HL-60 (cell line): ENCODE measurements around the gene ASIC1.

Source experiments
- DNase-seq, 2 experiments: peaks; one replicate each; pipeline ENCODE4 v3.0.0-alpha.2; 2010 to 2020; ENCODE audit warnings: low read depth in 1 of 2, low spot score in 1 of 2
- H3K27ac ChIP-seq: fragments of 250-450 bp; sonication (Bioruptor Pico); replicated peaks from 2 replicates; pipeline ENCODE4 v1.5.1; 2020; ENCODE audit warnings: mild to moderate bottlenecking, moderate library complexity
- H3K27me3 ChIP-seq: fragments of 250-450 bp; sonication (Bioruptor Pico); 2 replicates; pipeline ENCODE4 v1.5.1; 2021; ENCODE audit warnings: mild to moderate bottlenecking, moderate library complexity; ENCODE audit not compliant: insufficient read depth, poor library complexity, severe bottlenecking
- H3K4me3 ChIP-seq: replicated peaks from 2 replicates; pipeline ENCODE4 v1.5.1; 2011; ENCODE audit warnings: mild to moderate bottlenecking, control low read depth, low read length; ENCODE audit not compliant: insufficient read depth
- GABPA ChIP-seq: IDR thresholded peaks from 2 replicates; pipeline ENCODE4 v1.6.1; 2012; ENCODE audit warnings: low read depth
- POLR2AphosphoS5 ChIP-seq: IDR thresholded peaks from 2 replicates; pipeline ENCODE4 v1.6.1; 2012; ENCODE audit warnings: low read depth
- REST ChIP-seq: IDR thresholded peaks from 2 replicates; pipeline ENCODE4 v1.6.1; 2012; ENCODE audit warnings: low read depth; ENCODE audit not compliant: insufficient replicate concordance
- SPI1 ChIP-seq: IDR thresholded peaks from 2 replicates; pipeline ENCODE4 v1.6.1; 2012; ENCODE audit warnings: low read depth, mild to moderate bottlenecking, borderline replicate concordance
- TF ChIP-seq, protein P1 (sequence below): IDR thresholded peaks from one replicate; pipeline ENCODE4 v1.5.1; 2011; ENCODE audit warnings: low read length, control low read depth, inconsistent platforms; ENCODE audit not compliant: insufficient read depth

Gene ASIC1

GRCh38 chr12:50089730-50090129 lies 32.3 kb downstream of the ASIC1 start:
- DNase-seq = no peak
- no peak for TF ChIP-seq REST
- TF ChIP-seq, protein P1, sequence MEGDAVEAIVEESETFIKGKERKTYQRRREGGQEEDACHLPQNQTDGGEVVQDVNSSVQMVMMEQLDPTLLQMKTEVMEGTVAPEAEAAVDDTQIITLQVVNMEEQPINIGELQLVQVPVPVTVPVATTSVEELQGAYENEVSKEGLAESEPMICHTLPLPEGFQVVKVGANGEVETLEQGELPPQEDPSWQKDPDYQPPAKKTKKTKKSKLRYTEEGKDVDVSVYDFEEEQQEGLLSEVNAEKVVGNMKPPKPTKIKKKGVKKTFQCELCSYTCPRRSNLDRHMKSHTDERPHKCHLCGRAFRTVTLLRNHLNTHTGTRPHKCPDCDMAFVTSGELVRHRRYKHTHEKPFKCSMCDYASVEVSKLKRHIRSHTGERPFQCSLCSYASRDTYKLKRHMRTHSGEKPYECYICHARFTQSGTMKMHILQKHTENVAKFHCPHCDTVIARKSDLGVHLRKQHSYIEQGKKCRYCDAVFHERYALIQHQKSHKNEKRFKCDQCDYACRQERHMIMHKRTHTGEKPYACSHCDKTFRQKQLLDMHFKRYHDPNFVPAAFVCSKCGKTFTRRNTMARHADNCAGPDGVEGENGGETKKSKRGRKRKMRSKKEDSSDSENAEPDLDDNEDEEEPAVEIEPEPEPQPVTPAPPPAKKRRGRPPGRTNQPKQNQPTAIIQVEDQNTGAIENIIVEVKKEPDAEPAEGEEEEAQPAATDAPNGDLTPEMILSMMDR = no peak
- TF ChIP-seq GABPA = no peak
- TF ChIP-seq POLR2AphosphoS5 = no peak
- no peak for TF ChIP-seq SPI1
- H3K27ac ChIP-seq = no peak overlapping the region
- H3K27me3 ChIP-seq = no peaks in the 10 kb centered on the region
- no peak overlapping the region for H3K4me3 ChIP-seq

GRCh38 chr12:50090391-50090790 lies 33.0 kb downstream of the ASIC1 start:
- TF ChIP-seq GABPA = no peak
- no peak overlapping the region for H3K27ac ChIP-seq
- no peak for DNase-seq
- H3K4me3 ChIP-seq = no peak overlapping the region
- no peaks in the 10 kb centered on the region for H3K27me3 ChIP-seq

DNA sequence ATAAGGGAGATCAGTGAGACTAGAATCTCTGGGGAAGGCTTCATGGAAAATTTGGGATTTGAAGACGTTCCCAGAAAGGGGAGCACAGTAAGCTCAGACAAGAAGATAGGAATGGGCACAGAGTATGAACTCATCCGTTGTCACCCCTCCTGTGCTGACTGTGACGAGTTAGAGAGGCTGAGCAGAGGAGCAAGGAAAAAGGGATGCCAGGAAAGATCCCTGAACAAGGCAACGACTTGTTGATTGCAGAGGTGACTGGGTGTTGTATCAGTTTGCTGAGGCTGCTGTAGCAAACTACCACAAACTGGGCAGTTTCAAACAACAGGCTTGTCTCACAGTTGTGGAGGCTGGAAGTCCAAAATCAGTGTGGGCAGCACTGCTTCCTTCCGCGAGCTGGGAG lies 40.6 kb downstream of the ASIC1 start:
- no peaks in the 10 kb centered on the region for H3K27me3 ChIP-seq
- DNase-seq = no peak
- no peak overlapping the region for H3K4me3 ChIP-seq
- no peak overlapping the region for H3K27ac ChIP-seq
- TF ChIP-seq SPI1 (no peak), REST (no peak), GABPA (no peak), POLR2AphosphoS5 (no peak)
- TF ChIP-seq, protein P1 = no peak

DNA sequence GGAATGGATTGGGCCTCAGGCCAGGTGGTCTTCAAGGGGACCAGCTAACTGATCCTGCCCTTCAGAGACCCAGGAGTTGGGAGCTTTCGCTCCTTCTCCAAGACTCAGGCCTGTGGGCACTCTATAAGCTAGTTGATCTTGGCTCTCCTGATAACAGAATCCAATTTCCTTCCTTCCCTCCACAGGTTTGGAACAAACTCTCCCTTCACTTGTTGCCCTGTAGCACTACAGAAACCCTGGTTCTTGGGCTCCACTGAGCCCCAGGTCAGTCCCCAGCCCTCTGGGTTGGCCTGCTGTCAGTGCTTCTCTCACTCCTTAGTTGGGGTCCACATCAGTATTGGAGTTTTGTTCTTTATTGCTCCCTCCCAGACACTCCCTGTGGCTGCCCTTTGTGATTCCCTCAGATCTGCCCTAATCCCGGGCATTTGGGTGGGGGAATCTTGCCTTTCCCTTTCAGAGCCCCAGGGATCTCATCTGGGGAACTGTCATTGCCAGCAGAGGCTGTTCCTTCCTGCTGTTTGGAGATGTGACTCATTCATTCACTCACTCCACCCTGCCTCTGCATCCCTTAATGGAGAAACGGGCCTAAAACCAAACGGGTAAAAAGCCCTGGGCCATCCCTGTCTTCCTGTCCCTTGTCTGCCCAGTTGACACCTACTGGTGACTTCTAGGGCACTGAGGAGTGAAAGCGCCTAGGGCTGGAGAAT lies 42.1 kb downstream of the ASIC1 start:
- Histone ChIP-seq H3K27me3 (no peaks in the 10 kb centered on the region), H3K27ac (no peak overlapping the region), H3K4me3 (no peak overlapping the region)
- no peak for TF ChIP-seq GABPA
- no peak for DNase-seq

- DNase-seq = no peak
- H3K27ac ChIP-seq = no peak overlapping the region
- H3K4me3 ChIP-seq = no peak overlapping the region
- TF ChIP-seq GABPA (no peak), SPI1 (no peak), REST (no peak)
- TF ChIP-seq, protein P1 = no peak
- no peaks in the 10 kb centered on the region for H3K27me3 ChIP-seq
Observed at GRCh38 chr12:50100561-50100960, 43.2 kb downstream of the ASIC1 start.
